Raji (cell line): ENCODE measurements around the gene ATP6AP1.
A peak's percentile ranks its signal among the peaks of the same experiment; 100 is the strongest.

Source experiments
- POLR2A ChIP-seq: IDR thresholded peaks from 2 replicates; pipeline ENCODE4 v1.6.1; 2011; ENCODE audit warnings: low read depth, low read length, control low read depth; ENCODE audit not compliant: insufficient read depth

The ATP6AP1 gene

DNA sequence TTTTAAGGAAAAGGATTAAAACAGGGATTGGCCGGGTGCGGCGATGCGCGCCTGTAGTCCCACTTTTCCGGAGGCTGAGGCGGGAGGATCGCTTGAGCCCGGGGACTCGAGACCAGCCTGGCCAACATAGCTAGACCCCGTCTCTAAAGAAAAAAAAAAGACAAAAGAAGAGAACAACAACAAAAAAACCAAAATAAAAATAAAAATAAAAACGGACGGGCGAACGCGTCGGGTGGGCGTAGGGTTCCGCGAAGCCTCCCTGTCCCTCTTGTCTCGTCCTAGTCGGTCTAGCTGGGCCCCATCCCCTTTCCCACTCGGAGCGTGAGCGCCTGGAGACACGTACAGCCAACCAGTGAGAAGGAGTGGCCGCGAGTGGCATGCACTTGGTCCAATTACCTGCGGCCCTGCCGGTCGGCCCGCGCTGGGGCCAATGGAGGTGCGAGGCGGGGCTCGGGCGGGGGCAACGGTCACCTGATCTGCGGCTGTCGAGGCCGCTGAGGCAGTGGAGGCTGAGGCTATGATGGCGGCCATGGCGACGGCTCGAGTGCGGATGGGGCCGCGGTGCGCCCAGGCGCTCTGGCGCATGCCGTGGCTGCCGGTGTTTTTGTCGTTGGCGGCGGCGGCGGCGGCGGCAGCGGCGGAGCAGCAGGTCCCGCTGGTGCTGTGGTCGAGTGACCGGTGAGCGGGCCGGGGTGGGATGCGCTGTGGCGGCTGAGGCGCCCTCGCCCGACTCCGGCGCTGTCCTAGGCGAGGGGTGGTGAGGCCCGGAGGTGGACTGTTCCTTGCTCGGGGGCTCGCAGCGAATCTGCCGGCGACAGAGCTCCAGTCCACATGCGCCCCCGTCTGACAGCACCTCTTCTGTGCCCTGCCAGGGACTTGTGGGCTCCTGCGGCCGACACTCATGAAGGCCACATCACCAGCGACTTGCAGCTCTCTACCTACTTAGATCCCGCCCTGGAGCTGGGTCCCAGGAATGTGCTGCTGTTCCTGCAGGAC, at the start of gene ATP6AP1:
Gene ATP6AP1 (plus strand): TSS at position 502 of the 996 bp plus-strand sequence. CDS start 16 bp downstream, at position 518.
- peak; percentile 77 for TF ChIP-seq POLR2A

DNA sequence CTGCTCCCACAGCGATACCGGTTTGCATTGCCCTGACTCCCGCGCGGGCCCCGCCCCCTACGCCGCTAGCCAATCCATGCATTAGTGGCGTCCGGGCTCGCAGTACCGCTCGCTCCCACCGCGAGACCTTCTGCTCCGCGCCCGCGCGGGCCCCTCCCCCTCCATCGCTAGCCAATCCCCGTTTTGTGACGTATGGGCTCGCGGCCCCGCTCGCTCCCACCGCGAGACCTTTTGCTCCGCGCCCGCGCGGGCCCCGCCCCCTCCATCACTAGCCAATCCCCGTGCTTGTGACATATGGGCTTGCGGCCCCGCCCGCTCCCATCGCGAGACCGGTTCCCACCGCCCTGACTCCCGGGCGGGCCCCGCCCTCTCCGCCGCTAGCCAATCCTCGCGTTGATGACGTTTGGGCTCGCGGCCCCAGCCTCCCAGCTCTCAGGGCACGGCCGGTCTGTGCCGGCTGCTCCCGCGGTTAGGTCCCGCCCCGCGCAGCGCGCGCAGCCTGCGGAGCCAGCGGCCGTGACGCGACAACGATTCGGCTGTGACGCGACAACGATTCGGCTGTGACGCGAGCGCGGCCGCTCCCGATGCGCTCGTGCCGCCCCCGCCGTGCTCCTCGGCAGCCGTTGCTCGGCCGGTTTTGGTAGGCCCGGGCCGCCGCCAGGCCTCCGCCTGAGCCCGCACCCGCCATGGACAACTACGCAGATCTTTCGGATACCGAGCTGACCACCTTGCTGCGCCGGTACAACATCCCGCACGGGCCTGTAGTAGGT, 49.5 kb upstream of the ATP6AP1 start, which contains the start of gene EMD:
Gene EMD (plus strand): TSS at position 497 of the 770 bp plus-strand sequence. CDS start 190 bp downstream, at position 687.
- peak; percentile 71 for TF ChIP-seq POLR2A

GRCh38 chrX:154379569-154379951, 48.9 kb upstream of the ATP6AP1 start:
- TF ChIP-seq POLR2A: no peak

GRCh38 chrX:154380153-154380552, 48.3 kb upstream of the ATP6AP1 start:
- no peak for TF ChIP-seq POLR2A

- no peak for TF ChIP-seq POLR2A
These were observed 47.7 kb upstream of the ATP6AP1 start for GRCh38 chrX:154380787-154381186.

GRCh38 chrX:154381271-154381670, 47.2 kb upstream of the ATP6AP1 start:
- no peak for TF ChIP-seq POLR2A

GRCh38 chrX:154382483-154383069, 45.9 kb upstream of the ATP6AP1 start:
- no peak for TF ChIP-seq POLR2A

DNA sequence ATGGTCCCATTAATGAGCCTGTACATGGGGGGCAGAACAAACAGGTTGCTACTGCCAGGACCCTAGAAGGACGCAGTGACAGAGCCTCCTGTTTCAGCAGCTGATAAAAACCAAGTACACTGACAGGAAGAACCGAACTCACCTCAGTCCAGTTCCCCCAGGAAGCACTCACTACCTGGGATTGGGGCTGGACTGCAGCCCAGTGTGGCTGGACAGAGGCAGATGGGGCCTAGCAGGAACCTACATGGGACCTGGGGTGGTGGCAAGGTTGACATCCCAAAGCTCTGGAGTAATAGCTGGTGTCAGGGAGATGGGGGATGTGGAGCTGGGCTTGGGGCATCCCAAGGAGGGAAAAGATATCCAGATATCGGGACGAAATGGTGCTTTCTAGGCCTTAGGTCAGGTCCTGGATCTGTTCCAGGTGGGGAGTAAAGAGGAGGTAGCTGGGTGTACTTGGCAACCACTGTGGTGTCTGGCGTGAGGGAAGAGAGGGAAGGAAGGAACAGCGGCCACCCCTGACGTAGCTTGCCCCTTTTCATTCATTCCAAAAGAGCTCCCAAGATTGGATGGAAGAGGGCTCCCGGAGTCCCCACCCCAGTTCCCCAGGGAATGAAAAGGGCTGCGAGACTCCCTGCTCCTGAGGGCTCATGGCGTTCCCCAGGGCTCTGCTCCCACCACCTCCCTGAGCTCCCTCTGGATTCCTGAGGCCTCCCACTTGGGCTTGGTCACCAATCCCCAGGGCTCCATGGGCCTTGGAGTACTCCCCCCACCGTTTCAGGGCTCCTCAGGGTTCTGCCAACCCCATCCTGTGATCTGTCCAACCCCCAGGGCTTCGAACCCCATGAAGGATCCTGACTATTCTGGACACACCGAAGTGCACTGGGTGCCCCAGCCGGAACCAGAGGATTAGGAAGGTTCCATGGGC, 44.9 kb upstream of the ATP6AP1 start:
- TF ChIP-seq POLR2A: no peak

DNA sequence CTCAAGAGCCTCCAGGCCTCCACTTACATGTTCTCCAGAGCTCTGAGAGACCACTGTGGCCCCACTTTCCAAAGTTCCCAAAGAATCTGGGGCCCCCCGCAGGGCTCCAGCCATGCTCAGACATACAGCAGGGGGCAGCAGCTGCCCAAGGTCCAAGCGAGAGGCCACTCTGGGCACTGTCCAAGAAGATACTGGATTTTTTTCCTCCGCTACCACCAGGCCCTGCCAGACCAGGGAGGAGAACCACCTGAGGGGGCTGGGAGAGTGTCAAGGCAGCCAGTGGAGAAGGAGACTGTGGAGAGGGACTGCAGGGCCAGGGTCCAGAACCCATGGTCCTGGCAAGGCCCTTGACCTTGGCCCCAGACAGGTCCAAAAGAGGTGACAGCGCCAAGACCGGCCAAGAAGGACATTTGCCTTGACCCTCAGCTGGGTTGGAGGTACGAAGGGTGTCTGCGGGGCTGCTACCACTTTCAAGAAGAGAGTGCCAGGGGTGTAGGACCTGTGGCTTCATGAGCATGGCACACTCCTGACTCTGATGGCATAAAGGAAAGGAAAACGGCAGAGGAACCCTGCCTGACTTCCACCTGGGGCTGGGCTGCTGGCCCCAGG, 44.1 kb upstream of the ATP6AP1 start:
- TF ChIP-seq POLR2A: no peak

GRCh38 chrX:154396973-154397887, 31.2 kb upstream of the ATP6AP1 start:
- TF ChIP-seq POLR2A: peak; percentile 38; the same call in 1 of the 2 replicates

- peak; percentile 94 for TF ChIP-seq POLR2A
These were observed 30.4 kb upstream of the ATP6AP1 start, which contains the start of gene RPL10 for GRCh38 chrX:154397888-154398667. Gene RPL10, plus strand, starts transcription at chrX:154398377. Its CDS starts 143 bp downstream, at chrX:154398520.

GRCh38 chrX:154398668-154399526, 29.6 kb upstream of the ATP6AP1 start:
- TF ChIP-seq POLR2A: no peak
